GM23248 (cell line): ENCODE results near the gene SMYD3. TPM values are rescaled to one million over a fixed set of nuclear protein-coding genes. Genes with fewer than 3 reads are reported as not detected.

ENCODE experiments used
- DNase-seq: peaks from one replicate; pipeline ENCODE4 v3.0.0-alpha.2; 2015
- H2AFZ ChIP-seq: fragments of 200-600 bp; sonication (generic); 2 replicates; pipeline ENCODE4 v1.6.1; 2016; ENCODE audit warnings: antibody characterized with exemption
- H3F3A ChIP-seq: fragments of 200-600 bp; sonication (generic); 2 replicates; pipeline ENCODE4 v1.6.1; 2016; ENCODE audit warnings: mild to moderate bottlenecking, antibody characterized with exemption, mixed run types; ENCODE audit not compliant: insufficient read depth
- H3K27ac ChIP-seq: fragments of 200-600 bp; sonication (generic); 2 replicates; pipeline ENCODE4 v1.5.1; 2016; ENCODE audit warnings: mild to moderate bottlenecking
- H3K27me3 ChIP-seq: fragments of 200-600 bp; sonication (generic); replicated peaks from 2 replicates; pipeline ENCODE4 v1.6.1; 2016; ENCODE audit warnings: mild to moderate bottlenecking; ENCODE audit not compliant: insufficient read depth
- H3K36me3 ChIP-seq: fragments of 200-600 bp; sonication (generic); 2 replicates; pipeline ENCODE4 v1.6.1; 2016; ENCODE audit warnings: low read depth, mild to moderate bottlenecking
- H3K4me1 ChIP-seq: fragments of 200-600 bp; sonication (generic); 2 replicates; pipeline ENCODE4 v1.6.1; 2016; ENCODE audit warnings: mild to moderate bottlenecking; ENCODE audit not compliant: insufficient read depth
- H3K4me2 ChIP-seq: fragments of 200-600 bp; sonication (generic); one replicate; pipeline ENCODE4 v1.6.1; 2016; ENCODE audit warnings: mild to moderate bottlenecking; ENCODE audit not compliant: unreplicated experiment
- H3K4me3 ChIP-seq: fragments of 200-600 bp; sonication (generic); 2 replicates; pipeline ENCODE4 v1.5.1; 2016; ENCODE audit warnings: mild to moderate bottlenecking
- H3K79me2 ChIP-seq: fragments of 200-600 bp; sonication (generic); 2 replicates; pipeline ENCODE4 v1.6.1; 2016; ENCODE audit warnings: mild to moderate bottlenecking; ENCODE audit not compliant: insufficient read depth
- H3K9ac ChIP-seq: fragments of 200-600 bp; sonication (generic); 2 replicates; pipeline ENCODE4 v1.6.1; 2016; ENCODE audit warnings: mild to moderate bottlenecking
- H3K9me2 ChIP-seq: fragments of 200-600 bp; sonication (generic); 2 replicates; pipeline ENCODE4 v1.6.1; 2016; ENCODE audit warnings: mixed run types, mild to moderate bottlenecking, moderate library complexity; ENCODE audit not compliant: insufficient read depth
- H3K9me3 ChIP-seq: fragments of 200-600 bp; sonication (generic); one replicate; pipeline ENCODE4 v1.6.1; 2017; ENCODE audit warnings: low read depth
- H4K20me1 ChIP-seq: fragments of 200-600 bp; sonication (generic); 2 replicates; pipeline ENCODE4 v1.6.0; 2016; ENCODE audit not compliant: insufficient read depth
- EZH2 ChIP-seq: fragments of 200-600 bp; sonication (generic); IDR thresholded peaks from 2 replicates; pipeline ENCODE4 v1.6.1; 2018; ENCODE audit warnings: antibody characterized with exemption, mild to moderate bottlenecking; ENCODE audit not compliant: insufficient read depth, poor library complexity, severe bottlenecking
- EZH2phosphoT487 ChIP-seq: fragments of 200-600 bp; sonication (generic); IDR thresholded peaks from 2 replicates; pipeline ENCODE4 v1.6.1; 2018; ENCODE audit warnings: antibody characterized with exemption, moderate library complexity, mild to moderate bottlenecking, low read depth; ENCODE audit not compliant: insufficient read depth
- WGBS, 2 experiments: methylation state at CpG; one replicate each; pipeline ENCODE4 v1.1.6; 2015 to 2017; ENCODE audit warnings: low lambda C conversion rate in 2 of 2, low coverage in 1 of 2; ENCODE audit errors: missing lambda C conversion rate in 2 of 2; 5-methylcytosine and 5-hydroxymethylcytosine counted together
- in situ Hi-C: fragments of 300-500 bp; cut with MboI; formaldehyde crosslinking; loops from 2 replicates; pipeline ENCODE4 v1.15.0; 2020
- polyA plus RNA-seq: library from polyadenylated mRNA; unstranded; fragments of >200 nt; fragmentation: Nextera tagmentation; extraction: Ambion mirVana; gene quantifications from 2 replicates; pipeline ENCODE4 v1.2.1, GENCODE V29; 2016
- total RNA-seq: library from RNA; depleted of rRNA; stranded (reverse); fragments of >200 nt; shearing (Covaris generic); gene quantifications from 2 replicates; pipeline ENCODE4 v1.2.3, GENCODE V29; 2014

The SMYD3 gene
- total and polyA plus RNA-seq, 2 experiments from 2014 or later = 32.1 to 44.8 TPM

DNA sequence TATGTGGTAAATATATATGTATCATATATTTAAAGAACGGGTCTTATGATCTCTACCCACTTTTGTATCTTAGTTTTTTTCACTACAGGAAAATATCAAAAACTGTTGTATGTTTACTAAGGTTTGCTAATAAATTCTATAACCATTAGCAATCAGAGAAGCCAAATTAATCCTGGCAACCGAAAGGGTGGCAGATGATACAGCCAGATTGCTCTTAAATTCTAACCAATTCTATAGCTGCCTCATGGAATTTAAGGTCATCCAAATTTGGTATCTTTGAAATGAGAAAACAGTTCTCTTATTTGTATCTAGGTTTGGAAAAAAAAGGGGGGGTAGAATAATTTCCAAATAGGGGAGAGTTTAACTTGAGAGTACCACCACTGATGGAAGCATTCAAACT is 591.2 kb downstream of the SMYD3 start:
- Histone ChIP-seq H3K4me1 (no peaks in the 10 kb centered on the region), H3F3A (no peaks in the 10 kb centered on the region), H3K79me2 (no peaks in the 10 kb centered on the region), H3K9me3 (no peaks in the 10 kb centered on the region), H3K27me3 (no peaks in the 10 kb centered on the region), H3K9ac (no peak overlapping the region), H3K27ac (no peak overlapping the region), H3K36me3 (0 out of 2 replicates have a peak, but pooled peaks cover 6% of the 10 kb centered on the region), H2AFZ (no peak overlapping the region), H4K20me1 (no peaks in the 10 kb centered on the region), H3K4me3 (no peak overlapping the region), H3K4me2 (no peak overlapping the region), H3K9me2 (no peaks in the 10 kb centered on the region)
- in situ Hi-C loops = no loop called here
- TF ChIP-seq EZH2phosphoT487 = no peak
- 94 to 98% methylated on average over 2 of the region's 2 CpGs for WGBS, 2 experiments
- DNase-seq = no peak

GRCh38 chr1:245915406-245915805 is 591.7 kb downstream of the SMYD3 start:
- Histone ChIP-seq H3K4me2 (no peak overlapping the region), H3K4me1 (no peaks in the 10 kb centered on the region), H3K36me3 (0 out of 2 replicates have a peak, but pooled peaks cover 6% of the 10 kb centered on the region), H3K27ac (no peak overlapping the region), H3K9me3 (no peaks in the 10 kb centered on the region), H3K79me2 (no peaks in the 10 kb centered on the region), H3K27me3 (no peaks in the 10 kb centered on the region), H2AFZ (no peak overlapping the region), H3K9ac (no peak overlapping the region), H4K20me1 (no peaks in the 10 kb centered on the region), H3K4me3 (no peak overlapping the region), H3F3A (no peaks in the 10 kb centered on the region), H3K9me2 (no peaks in the 10 kb centered on the region)
- DNase-seq = no peak
- WGBS, 2 experiments = 79 to 82% methylated on average over 5 of the region's 5 CpGs
- TF ChIP-seq EZH2 = no peak
- in situ Hi-C loops = no loop called here

GRCh38 chr1:245908543-245908942 is 598.5 kb downstream of the SMYD3 start:
- Histone ChIP-seq H3K9me2 (no peaks in the 10 kb centered on the region), H3K27ac (no peak overlapping the region), H3K27me3 (no peaks in the 10 kb centered on the region), H3K9me3 (no peaks in the 10 kb centered on the region), H4K20me1 (no peaks in the 10 kb centered on the region), H2AFZ (no peak overlapping the region), H3K9ac (no peak overlapping the region), H3K4me2 (no peak overlapping the region), H3K36me3 (no peaks in the 10 kb centered on the region), H3K79me2 (no peaks in the 10 kb centered on the region), H3K4me1 (no peaks in the 10 kb centered on the region), H3K4me3 (no peak overlapping the region), H3F3A (no peaks in the 10 kb centered on the region)
- TF ChIP-seq EZH2phosphoT487 (no peak), EZH2 (no peak)
- no peak for DNase-seq
- in situ Hi-C loops = no loop called here

GRCh38 chr1:245906207-245906606 is 600.9 kb downstream of the SMYD3 start:
- Histone ChIP-seq H3K27ac (no peak overlapping the region), H2AFZ (no peak overlapping the region), H3K4me1 (no peaks in the 10 kb centered on the region), H3K27me3 (no peaks in the 10 kb centered on the region), H3K9ac (no peak overlapping the region), H3K4me2 (no peak overlapping the region), H3K9me2 (no peaks in the 10 kb centered on the region), H3F3A (no peaks in the 10 kb centered on the region), H3K79me2 (no peaks in the 10 kb centered on the region), H3K36me3 (no peaks in the 10 kb centered on the region), H4K20me1 (no peaks in the 10 kb centered on the region), H3K9me3 (no peaks in the 10 kb centered on the region), H3K4me3 (no peak overlapping the region)
- in situ Hi-C loops = no loop called here
- 79 to 91% methylated on average over 1 of the region's 1 CpG for WGBS, 2 experiments
- TF ChIP-seq EZH2 (no peak), EZH2phosphoT487 (no peak)
- no peak for DNase-seq

- no peaks in the 10 kb centered on the region for H3K4me1 ChIP-seq
- TF ChIP-seq EZH2 = no peak
- DNase-seq = no peak
- H3K4me3 ChIP-seq = no peak overlapping the region
- no peaks in the 10 kb centered on the region for H3K36me3 ChIP-seq
- no peak overlapping the region for H3K27ac ChIP-seq
- no peak overlapping the region for H3K4me2 ChIP-seq
- no peaks in the 10 kb centered on the region for H3K27me3 ChIP-seq
- H3F3A ChIP-seq = no peaks in the 10 kb centered on the region
- no peaks in the 10 kb centered on the region for H3K9me2 ChIP-seq
- no peaks in the 10 kb centered on the region for H3K9me3 ChIP-seq
- in situ Hi-C loops = no loop called here
- H3K9ac ChIP-seq = no peak overlapping the region
- no peaks in the 10 kb centered on the region for H4K20me1 ChIP-seq
- H2AFZ ChIP-seq = no peak overlapping the region
- WGBS, 2 experiments = 96 to 97% methylated on average over 3 of the region's 3 CpGs
- H3K79me2 ChIP-seq = no peaks in the 10 kb centered on the region
These were observed 603.2 kb downstream of the SMYD3 start for GRCh38 chr1:245903851-245904250.
